Sigmoid colon (tissue), 7 donors: ENCODE data around the gene SFXN5. TPM values are rescaled to one million over a fixed set of nuclear protein-coding genes. Genes with fewer than 3 reads are reported as not detected.

Experiments used
- DNase-seq: peaks from one replicate; pipeline ENCODE4 v3.0.0-alpha.2; 2019
- H3K27ac ChIP-seq, 4 donors: fragments of 200-600 bp; sonication (generic); one replicate each; pipeline ENCODE4 v1.5.1; 2016 to 2019; ENCODE audit warnings: mild to moderate bottlenecking in 1 of 4
- H3K27me3 ChIP-seq, 3 donors: fragments of 200-600 bp; sonication (generic); one replicate each; pipeline ENCODE4 v1.5.1; 2019; ENCODE audit warnings: mild to moderate bottlenecking in 1 of 3
- H3K36me3 ChIP-seq, 4 donors: fragments of 200-600 bp; sonication (generic); one replicate each; pipeline ENCODE4 v1.5.1; 2016 to 2019
- H3K4me1 ChIP-seq, 4 donors: fragments of 200-600 bp; sonication (generic); one replicate each; pipeline ENCODE4 v1.5.1; 2017 to 2019
- H3K4me3 ChIP-seq, 4 donors: fragments of 200-600 bp; sonication (generic); one replicate each; pipeline ENCODE4 v1.5.1; 2017 to 2019; ENCODE audit warnings: mild to moderate bottlenecking in 2 of 4, moderate library complexity in 1 of 4
- H3K9me3 ChIP-seq, 4 donors: fragments of 200-600 bp in 3 of 4; sonication (generic) in 3 of 4; one replicate each; pipeline versions ENCODE4 v1.5.1 to v1.6.1; 2013 to 2019
- EP300 ChIP-seq, 4 donors: sonication (generic); formaldehyde crosslinking; IDR thresholded peaks; one replicate each; pipeline ENCODE4 v1.6.1; 2017; ENCODE audit warnings: antibody characterized with exemption in 4 of 4
- POLR2A ChIP-seq, 2 donors: fragments of 450-650 bp; IDR thresholded peaks; one replicate each; pipeline ENCODE4 v1.6.1; 2016; ENCODE audit warnings: antibody characterized with exemption in 2 of 2, mild to moderate bottlenecking in 2 of 2, moderate library complexity in 2 of 2
- POLR2AphosphoS5 ChIP-seq, 4 donors: sonication (generic); formaldehyde crosslinking; IDR thresholded peaks; one replicate each; pipeline ENCODE4 v1.6.1; 2017; ENCODE audit warnings: antibody characterized with exemption in 4 of 4
- WGBS, 2 donors: extraction: QIAGEN DNeasy Blood & Tissue Kit; methylation state at CpG; one replicate each; pipeline ENCODE4 v1.1.7; 2013; 5-methylcytosine and 5-hydroxymethylcytosine counted together
- intact Hi-C: fragments of 100-400 bp; cut with DNase I; formaldehyde crosslinking; loops from one replicate; pipeline ENCODE4 v1.15.1; 2023
- polyA plus RNA-seq, 3 donors: library from polyadenylated mRNA; stranded (reverse); fragments of 200-250 nt; gene quantifications; one replicate each; pipeline ENCODE4 v1.2.3, GENCODE V29; 2013
- total RNA-seq, 4 donors: library from RNA; depleted of rRNA; stranded (reverse); fragments of >200 nt; gene quantifications; one replicate each; pipeline ENCODE4 v1.1.0, GENCODE V29; 2016
- TF ChIP-seq, protein P1 (sequence below), 4 experiments: fragments of 450-650 bp in 3 of 4; fragments of 200-600 bp in 1 of 4; IDR thresholded peaks; one replicate each; pipeline ENCODE4 v1.5.1; 2016 to 2019; ENCODE audit warnings: antibody characterized with exemption in 4 of 4, mild to moderate bottlenecking in 3 of 4, moderate library complexity in 2 of 4
- donor health status: healthy with polysubstance abuse.
- donor health status: Bipolar disorder and iron deficiency.
- donor health status: healthy.

SFXN5 gene
- total and polyA plus RNA-seq, 7 donors, result 5.4 to 27.1 (median 11.1) TPM

DNA sequence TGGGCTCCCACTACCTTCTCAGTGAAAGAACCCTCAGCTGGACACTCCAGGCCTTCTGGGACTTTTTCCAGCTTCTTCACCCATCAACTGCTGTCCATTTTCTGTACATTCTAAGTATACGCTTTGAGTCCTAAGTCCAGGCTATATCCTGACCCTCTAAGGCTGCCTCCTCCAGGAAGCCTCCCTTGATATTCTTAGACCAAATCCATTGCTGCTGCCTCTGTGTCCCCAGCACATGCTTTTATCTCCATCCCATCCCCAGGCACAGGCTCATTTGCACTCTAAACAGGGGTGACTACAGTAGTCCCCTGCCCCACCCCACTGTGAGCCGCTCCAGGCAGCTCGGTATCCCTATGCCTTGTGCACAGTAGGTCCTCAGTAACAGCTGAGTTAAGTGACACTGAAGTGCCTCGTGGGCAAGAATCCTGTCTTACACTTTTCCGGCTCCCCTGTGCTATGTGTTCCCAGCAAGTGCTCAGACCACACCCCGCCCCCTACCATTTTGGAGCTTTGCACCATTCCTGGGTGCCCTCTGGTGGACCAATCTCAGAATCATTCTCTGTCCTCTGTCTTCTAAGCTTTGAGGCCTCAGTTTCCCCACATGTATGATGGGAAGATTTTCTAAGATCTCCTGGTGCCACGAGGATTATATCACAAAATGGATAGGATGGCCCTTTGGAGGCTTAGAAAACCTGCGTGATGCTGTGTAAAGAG, 119.2 kb downstream of the SFXN5 start:
- no peak overlapping the region for H3K27ac ChIP-seq
- no peak for DNase-seq
- H3K4me1 ChIP-seq, result no peaks in the 10 kb centered on the region
- H3K9me3 ChIP-seq, result no peaks in the 10 kb centered on the region
- no peak overlapping the region for H3K4me3 ChIP-seq
- intact Hi-C loops, result no loop called here
- TF ChIP-seq POLR2AphosphoS5 (IDR thresholded peaks at IDR 0.05) (no peak), EP300 (IDR thresholded peaks at IDR 0.05) (no peak)
- WGBS, 2 donors, result 90% methylated on average over 8 of the region's 8 CpGs
- no peaks in the 10 kb centered on the region for H3K36me3 ChIP-seq
- no peaks in the 10 kb centered on the region for H3K27me3 ChIP-seq

DNA sequence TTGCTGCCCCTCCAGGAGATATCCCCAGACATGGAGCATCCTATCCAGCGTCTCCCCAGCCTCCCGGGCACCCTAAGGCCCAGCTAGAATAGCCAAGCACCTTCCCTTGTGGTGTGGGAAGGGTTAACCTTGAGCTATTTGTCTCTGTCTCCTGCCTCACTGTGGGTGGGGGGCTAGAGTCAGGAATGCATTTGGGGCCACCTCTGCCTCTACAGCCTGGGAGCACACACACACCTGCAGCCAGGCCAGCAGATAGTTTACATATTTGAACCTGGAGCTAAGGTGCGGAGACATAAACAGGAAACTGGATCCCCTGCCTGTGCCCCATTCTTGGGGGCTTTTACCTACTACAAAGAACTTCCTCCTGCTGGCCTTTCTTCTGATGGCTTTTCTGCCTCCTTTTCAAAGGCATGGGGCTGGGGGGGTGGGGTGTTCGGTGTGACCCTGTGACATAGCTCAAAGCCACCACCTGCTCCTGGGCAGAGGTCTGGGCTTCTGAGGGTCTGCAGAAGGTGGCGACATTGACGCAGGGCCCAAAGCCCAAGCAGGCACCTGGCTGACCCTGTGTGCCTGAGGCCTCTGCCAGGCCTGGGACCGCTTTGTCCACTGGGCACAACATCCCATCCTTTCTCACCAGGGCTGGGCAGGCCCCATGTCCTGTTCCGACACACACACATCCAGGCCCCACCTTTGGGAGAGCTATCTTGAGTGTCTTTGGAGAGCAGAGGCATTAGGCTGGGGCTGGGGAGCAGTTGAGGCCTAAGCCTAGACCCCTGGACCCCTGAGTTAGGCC, 120.0 kb downstream of the SFXN5 start:
- Histone ChIP-seq H3K27me3 (no peaks in the 10 kb centered on the region), H3K4me3 (no peak overlapping the region), H3K27ac (no peak overlapping the region), H3K4me1 (no peaks in the 10 kb centered on the region), H3K36me3 (no peaks in the 10 kb centered on the region), H3K9me3 (no peaks in the 10 kb centered on the region)
- intact Hi-C loops, result no loop called here
- no peak for TF ChIP-seq POLR2AphosphoS5 (IDR thresholded peaks at IDR 0.05)
- no peak for TF ChIP-seq POLR2A (IDR thresholded peaks at IDR 0.05)
- no peak for TF ChIP-seq EP300 (IDR thresholded peaks at IDR 0.05)
- TF ChIP-seq, protein P1, sequence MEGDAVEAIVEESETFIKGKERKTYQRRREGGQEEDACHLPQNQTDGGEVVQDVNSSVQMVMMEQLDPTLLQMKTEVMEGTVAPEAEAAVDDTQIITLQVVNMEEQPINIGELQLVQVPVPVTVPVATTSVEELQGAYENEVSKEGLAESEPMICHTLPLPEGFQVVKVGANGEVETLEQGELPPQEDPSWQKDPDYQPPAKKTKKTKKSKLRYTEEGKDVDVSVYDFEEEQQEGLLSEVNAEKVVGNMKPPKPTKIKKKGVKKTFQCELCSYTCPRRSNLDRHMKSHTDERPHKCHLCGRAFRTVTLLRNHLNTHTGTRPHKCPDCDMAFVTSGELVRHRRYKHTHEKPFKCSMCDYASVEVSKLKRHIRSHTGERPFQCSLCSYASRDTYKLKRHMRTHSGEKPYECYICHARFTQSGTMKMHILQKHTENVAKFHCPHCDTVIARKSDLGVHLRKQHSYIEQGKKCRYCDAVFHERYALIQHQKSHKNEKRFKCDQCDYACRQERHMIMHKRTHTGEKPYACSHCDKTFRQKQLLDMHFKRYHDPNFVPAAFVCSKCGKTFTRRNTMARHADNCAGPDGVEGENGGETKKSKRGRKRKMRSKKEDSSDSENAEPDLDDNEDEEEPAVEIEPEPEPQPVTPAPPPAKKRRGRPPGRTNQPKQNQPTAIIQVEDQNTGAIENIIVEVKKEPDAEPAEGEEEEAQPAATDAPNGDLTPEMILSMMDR (IDR thresholded peaks at IDR 0.05), result no peak
- 91 to 94% methylated on average over 8 of the region's 8 CpGs for WGBS, 2 donors
- DNase-seq, result no peak

DNA sequence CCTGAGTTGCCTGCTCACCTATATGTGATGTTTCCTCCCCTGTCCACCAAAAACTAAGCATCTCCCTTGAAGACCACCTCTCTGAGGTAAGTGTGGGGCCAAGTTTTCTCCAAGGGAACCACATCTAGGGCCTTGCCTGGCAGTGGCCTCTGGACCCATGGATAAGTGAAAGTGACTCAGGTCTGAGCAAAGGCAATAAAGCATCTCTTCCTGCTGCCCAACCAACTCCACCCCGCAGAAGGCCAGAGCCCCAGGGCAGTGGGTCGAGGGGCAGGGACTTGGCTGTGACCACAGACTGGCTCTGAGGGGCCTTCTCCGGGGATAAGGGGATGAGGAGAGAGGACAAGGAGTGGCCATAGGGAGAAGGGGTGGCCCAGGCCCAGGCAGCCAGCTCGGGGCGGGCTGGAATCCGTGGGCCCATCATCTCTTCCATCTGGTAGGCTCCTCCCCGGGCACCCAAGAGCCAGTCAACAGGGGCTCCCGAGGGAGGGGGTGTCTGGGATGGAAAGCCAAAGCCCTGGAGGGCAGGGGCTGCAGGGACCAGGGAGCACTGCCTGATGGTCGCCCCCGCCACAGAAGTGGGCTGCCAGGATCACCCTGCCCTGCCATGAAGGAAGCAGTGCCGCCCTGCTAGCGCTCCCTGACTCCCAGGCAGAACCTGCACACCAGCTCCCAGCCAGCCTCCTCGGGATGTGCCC, 120.8 kb downstream of the SFXN5 start:
- no peaks in the 10 kb centered on the region for H3K36me3 ChIP-seq
- H3K4me3 ChIP-seq, result no peak overlapping the region
- no peaks in the 10 kb centered on the region for H3K27me3 ChIP-seq
- intact Hi-C loops, result no loop called here
- 87 to 88% methylated on average over 13 of the region's 13 CpGs for WGBS, 2 donors
- H3K9me3 ChIP-seq, result no peaks in the 10 kb centered on the region
- TF ChIP-seq POLR2A (IDR thresholded peaks at IDR 0.05) (no peak), EP300 (IDR thresholded peaks at IDR 0.05) (no peak), POLR2AphosphoS5 (IDR thresholded peaks at IDR 0.05) (no peak)
- TF ChIP-seq, protein P1 (IDR thresholded peaks at IDR 0.05), result no peak
- no peak overlapping the region for H3K27ac ChIP-seq
- no peaks in the 10 kb centered on the region for H3K4me1 ChIP-seq
- no peak for DNase-seq

DNA sequence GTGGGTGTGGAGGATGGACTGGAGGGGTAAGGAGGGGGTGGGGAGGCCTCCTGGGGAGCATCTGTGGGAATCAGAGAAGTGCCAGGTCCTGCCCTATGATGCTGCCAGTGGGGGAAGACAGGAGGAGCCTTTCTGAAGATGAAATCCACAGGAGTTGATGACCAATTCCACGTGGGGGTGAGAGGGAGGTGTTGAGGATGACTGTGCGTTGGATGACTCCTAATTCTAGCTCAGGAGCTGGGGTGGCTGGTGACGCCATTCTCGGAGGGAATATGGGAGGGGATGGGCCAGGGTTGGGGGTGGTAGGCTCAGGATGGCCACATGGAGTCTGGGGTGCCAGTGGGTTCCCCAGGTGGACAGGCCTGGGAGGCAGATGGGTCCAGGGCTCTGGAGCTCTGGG, 121.9 kb downstream of the SFXN5 start:
- intact Hi-C loops, result no loop called here
- DNase-seq, result no peak
- TF ChIP-seq EP300 (IDR thresholded peaks at IDR 0.05), result no peak
- TF ChIP-seq POLR2A (IDR thresholded peaks at IDR 0.05), result no peak
- TF ChIP-seq, protein P1 (IDR thresholded peaks at IDR 0.05), result no peak
- no peak for TF ChIP-seq POLR2AphosphoS5 (IDR thresholded peaks at IDR 0.05)
- Histone ChIP-seq H3K9me3 (no peaks in the 10 kb centered on the region), H3K36me3 (peaks cover 0 to 5% (median 0%) of the 10 kb centered on the region in 4 donors), H3K27me3 (no peaks in the 10 kb centered on the region), H3K4me1 (no peaks in the 10 kb centered on the region), H3K4me3 (no peak overlapping the region), H3K27ac (no peak overlapping the region)
- WGBS, 2 donors, result 92% methylated on average over 4 of the region's 4 CpGs

DNA sequence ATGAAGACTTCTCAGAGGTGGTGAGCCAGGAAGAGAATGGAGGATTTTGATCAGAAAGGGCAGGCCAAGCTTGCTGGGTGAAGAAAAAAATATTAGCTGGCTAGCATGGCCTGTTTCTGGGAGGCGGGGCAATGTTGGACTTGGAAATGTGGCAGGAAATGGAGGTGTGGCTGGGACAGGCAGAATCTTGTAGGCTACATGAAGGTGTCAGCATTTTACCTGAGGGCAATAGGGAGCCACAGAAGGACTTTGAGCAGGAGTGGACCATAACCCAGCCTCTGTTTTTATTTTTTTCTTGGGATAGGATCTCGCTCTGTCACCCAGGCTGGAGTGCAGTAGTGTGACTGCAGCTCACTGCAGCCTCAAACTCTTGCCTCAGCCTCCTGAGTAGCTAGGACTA, 122.5 kb downstream of the SFXN5 start:
- TF ChIP-seq POLR2A (IDR thresholded peaks at IDR 0.05) (no peak), EP300 (IDR thresholded peaks at IDR 0.05) (no peak), POLR2AphosphoS5 (IDR thresholded peaks at IDR 0.05) (no peak)
- TF ChIP-seq, protein P1 (IDR thresholded peaks at IDR 0.05), result no peak
- no peak overlapping the region for H3K4me3 ChIP-seq
- H3K4me1 ChIP-seq, result no peaks in the 10 kb centered on the region
- peaks cover 0 to 5% (median 0%) of the 10 kb centered on the region in 4 donors for H3K36me3 ChIP-seq
- H3K27ac ChIP-seq, result no peak overlapping the region
- 82 to 91% methylated on average over 2 of the region's 2 CpGs for WGBS, 2 donors
- no peaks in the 10 kb centered on the region for H3K9me3 ChIP-seq
- no peaks in the 10 kb centered on the region for H3K27me3 ChIP-seq
- intact Hi-C loops, result no loop called here
- DNase-seq, result no peak
